COR-L47 (cell line): ENCODE results near the gene DRD1.
"Not testable (repeated sequence)": the region's sequence is repeated elsewhere in the genome, so short reads cannot be mapped to it uniquely, and the experiment has no call there.

Experiments
- DNase-seq: peaks from one replicate; lab custom pipeline; 2025; lab: John Stamatoyannopoulos, UW

The DRD1 gene

DNA sequence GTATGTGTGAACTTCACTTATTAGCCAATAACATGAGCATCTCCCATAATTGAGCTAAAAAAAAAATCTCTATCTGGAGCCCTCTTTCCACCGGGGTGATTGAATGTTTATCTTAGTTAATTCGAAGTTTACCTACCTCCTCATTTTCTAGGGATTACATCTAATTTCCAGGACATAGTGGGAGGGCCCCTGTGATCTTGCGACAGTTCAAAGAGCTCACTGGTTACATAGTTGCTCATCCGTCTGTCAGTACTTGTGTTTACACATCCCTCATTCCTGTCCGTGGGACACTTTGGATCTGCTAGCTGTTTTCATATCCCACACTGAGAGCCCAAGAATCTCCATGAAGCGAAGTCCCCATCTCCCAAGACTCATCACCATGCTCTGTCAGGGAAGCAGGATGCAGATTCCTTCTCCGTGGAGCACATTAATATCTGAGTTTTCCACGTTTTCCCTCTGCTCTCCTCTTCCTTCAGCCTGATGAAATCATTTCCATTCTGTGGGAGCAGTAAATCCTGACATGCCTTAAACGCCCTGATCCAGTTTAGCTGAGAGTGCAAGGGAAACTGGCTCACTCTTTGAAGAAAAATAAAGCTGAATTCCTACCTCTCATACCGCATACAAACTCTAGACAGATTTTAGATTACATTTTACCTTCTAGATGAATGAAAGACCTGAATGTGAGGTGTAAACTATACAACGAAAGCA lies 24.2 kb upstream of the DRD1 start:
- no peak for DNase-seq

DNA sequence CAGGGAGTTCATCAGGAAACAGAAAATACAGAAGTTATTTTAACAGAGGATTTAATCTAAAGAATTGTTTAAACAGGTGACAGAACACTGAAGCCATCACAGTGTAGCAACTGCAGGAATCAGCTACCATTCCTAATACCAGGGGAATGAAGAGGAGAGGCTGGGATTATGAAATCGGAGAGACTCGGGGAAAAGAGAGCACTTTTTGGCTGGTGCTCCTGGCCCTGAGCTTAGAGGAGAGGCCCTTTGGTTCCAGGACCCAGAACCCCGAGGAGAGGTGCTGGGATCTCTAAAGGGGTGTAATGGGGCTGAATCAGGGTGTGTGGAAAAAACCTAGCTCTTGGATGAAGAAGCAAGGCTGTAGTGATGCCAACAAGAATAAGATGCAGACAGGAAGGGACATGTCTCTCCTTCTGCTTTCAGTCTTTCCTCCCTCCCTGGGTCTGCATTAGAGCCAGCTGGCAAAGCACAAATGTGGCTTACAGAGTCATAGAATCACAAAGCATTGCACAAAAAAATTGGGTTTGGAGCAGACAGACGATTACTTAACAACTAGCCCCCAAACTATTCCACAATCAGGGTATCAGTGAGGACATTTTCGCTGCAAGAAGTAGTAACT lies 22.8 kb upstream of the DRD1 start:
- no peak for DNase-seq

DNA sequence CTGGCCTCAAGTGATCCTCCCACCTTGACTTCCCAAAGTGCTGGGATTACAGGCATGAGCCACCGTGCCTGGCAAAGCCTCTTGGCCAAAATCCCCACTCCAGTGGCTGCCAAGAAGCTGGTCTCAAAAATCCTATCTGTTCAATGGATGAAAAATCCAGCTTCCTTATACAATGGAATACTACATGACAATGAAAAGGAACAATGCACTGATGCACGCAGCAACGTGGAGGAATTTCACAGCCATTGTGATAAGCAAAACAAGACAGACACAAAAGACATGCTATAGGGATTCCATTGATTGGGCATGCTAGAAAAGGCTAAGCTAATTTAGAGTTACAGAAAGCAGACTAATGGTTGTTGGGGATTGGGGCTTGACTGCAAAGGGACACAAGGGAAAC lies 21.3 kb upstream of the DRD1 start:
- no peak for DNase-seq

DNA sequence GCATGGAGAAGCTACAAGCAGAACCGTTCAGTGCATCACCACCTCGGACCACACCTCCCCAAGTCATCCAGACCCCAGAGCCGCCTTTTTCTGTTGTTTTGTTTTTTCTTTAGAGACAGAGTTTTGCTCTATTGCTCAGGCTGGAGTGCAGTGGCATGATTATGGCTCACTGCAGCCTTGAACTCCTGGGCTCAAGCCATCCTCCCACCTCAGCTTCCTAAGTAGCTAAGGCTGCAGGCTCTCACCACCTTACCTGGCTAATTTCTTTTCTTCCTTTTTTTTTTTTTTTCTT lies 20.9 kb upstream of the DRD1 start:
- DNase-seq = no peak

DNA sequence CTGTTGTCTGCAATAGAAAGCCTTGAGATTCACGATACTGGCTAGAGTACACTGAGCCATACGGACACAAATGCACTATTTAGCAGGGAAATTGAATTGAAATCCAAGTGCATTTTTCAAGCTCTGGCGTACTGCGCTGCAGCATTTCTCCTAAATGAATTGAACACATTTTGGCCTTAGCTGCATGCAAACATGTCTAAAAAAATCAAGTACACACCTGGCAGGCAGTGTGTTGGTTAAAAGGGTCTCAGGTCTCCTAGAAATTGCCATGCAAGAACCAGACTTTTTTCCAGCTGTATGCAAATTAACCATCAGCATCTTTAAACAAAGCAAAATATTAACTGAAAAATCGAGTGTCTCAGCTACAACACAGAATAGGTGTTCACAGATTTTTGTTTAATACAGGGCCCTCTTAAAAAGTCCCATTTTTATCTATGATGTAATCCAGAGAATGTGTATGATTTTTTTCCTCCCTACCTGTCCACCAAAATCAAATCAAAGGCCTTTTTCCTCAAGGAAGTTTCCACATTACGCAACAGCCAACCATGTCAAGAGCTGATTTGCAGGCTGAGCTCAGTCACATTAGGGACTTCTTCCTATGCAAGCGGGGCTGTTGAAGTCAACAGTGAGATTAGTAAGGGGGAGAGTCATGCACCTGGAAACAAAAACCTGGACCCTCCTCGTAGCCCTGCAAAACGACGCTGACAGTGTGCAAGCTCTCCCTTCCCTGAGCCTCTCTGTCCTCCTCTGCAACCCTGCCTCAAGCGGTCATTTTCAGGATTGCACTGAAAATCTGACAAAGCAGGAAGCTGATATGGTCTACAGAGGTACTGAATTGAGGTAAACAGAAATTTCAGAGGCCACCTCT lies 20.3 kb upstream of the DRD1 start:
- peak; percentile 75 for DNase-seq

DNA sequence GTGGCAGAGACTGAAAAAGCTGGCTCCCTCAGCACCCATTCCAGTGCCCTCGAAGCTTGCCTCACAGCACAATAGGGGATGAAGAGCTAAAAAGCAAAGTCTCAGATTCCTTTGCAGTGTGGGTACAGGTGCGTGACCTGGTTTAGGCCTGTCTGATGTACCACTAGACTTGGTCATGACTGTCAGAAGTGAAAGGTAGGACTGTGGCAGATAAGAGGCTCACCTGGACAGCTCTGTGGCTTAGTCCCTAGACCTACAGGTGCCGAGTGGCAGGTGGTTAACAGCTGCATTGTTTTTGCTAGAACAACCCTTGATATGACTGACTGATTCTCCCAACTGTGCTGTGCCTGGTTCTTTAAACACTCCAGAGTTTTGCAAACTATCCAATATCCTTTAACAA lies 19.7 kb upstream of the DRD1 start:
- peak; percentile 7 for DNase-seq

DNA sequence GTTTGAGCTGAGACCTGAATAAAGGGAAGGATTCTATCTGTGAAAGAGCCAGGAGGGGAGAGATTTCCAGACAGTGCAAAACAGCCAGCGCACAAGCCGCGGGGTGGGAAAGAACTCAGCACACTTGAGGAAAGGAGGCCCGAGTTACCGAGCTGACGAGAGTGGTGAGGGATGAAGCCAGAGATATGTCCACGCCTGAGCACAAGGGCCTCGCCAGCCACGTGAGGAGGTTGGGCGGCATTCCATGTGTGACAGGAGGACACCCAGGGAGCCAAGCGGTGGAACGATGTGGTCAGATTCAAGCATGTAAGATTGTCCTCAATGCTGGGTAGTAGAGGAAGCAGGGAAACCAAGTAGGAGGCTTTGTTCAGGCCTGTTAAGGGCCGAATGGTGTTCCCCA lies 17.4 kb upstream of the DRD1 start:
- DNase-seq = no peak

DNA sequence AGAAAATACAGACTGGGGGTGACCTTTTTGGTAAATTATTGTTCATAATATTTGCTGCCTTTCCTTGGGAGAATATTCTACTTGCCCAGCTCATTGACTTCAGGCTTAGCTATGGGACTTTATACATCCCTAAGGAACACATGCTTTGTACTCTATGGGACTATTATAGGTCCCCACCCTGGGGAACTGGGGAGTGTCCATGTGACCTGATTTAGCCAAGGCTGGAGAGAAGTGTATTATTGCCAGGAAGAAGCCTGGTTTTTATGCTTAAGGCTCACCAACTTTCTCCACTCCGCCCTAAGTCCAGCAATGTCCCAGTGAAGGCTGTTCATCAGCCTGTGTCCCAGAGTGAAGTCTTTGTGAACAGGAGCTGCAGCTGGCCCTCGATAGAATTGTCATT lies 16.6 kb upstream of the DRD1 start:
- DNase-seq = no peak

DNA sequence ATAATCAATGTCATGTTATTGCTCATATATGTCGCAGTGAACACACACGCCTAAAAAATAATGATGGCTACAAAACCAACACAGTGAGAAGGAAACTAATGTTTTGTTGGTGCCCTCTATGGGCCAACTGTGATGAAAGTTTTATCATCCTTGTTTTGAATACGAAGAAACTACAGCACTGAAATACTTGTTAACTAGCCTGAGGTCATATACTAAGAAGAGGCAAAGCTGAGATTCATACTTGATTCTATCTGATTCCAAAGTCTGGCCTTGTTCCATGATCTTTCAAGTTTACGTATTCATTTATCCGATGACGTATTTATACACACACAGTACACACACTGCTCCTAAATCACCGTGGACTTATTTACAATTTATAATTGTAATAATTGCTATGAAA lies 16.1 kb upstream of the DRD1 start:
- DNase-seq = peak; percentile 16

DNA sequence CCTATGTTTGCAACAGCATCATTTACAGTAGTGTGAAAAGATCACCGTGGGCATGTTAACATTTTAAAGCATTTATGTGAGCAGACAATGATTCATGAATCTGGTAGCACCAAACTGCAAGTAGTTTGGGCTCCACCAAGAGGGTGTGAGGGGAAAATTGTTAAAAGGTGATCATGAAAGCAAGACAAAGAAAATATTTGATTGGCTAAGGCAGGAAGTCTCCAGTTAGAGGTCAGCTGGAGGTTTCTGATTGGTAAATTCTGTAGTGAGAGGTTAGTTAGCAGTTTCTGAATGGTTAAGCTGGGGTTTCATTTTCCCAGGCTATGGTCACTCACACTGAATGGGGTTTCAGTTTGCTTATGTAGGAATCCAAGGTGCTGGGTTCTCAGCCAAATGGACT lies 13.5 kb upstream of the DRD1 start:
- no peak for DNase-seq

DNA sequence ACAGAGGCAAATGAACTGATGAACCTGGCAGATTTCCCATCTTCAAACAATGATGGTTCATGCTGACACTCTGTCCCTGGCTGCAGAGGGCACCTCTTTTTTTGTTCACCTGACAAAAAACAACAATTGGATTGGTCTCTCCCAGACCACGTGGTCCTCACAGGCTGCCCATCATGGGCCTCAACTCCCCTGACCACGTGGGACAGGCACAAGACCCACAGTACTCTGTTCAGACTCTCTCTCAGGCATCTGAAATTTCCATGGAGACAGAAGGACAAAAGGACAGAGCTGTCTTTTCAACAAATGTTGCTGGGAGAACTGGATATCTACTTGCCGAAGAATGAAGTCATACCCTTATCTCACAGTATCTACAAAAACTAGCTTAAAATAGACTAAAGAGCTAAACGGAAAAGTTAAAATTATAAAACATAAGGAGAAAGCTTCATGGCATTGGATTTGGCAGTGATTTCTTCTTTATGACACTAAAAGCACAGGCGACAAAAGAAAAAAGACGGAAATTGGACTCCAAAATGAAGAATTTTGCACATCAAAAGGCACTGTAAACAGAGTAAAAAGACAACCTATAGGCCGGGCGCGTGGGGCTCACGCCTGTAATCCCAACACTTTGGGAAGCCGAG lies 12.2 kb upstream of the DRD1 start:
- no peak for DNase-seq

DNA sequence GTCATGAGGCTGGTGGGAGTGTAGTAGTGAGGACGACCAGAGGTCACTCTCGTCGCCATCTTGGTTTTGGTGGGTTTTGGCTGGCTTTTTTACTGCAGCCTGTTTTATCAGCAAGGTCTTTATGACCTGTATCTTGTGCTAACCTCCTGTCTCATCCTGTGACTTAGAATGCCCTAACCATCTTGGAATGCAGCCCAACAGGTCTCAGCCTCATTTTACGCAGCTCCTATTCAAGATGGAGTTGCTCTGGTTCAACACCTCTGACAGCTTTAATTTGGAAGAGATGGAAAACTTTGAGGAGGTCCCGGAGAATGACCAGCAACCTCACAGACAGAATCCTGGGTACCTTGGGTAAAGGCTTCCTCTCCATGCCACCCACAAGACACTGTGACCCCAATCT lies 10.4 kb upstream of the DRD1 start:
- DNase-seq = not testable (repeated sequence)

DNA sequence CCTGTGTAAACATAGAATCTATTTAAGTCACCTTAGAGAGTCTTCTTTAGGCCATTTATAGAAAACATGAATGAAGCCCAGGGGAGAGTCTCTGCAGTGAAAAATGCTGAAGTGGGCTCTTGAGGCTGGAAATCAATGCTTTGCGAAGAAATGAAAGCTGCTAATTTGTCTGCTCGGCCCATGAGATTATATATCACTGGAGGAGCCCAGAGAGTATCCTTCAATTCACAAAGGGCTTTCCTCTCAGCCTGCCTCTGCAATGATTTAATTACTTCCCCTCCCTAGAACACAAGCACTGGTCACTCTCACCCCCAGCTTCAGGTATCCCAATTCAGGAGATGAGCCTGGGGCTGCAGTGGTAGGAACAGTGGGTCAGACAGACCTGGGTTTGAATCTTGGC lies 8.2 kb upstream of the DRD1 start:
- no peak for DNase-seq

DNA sequence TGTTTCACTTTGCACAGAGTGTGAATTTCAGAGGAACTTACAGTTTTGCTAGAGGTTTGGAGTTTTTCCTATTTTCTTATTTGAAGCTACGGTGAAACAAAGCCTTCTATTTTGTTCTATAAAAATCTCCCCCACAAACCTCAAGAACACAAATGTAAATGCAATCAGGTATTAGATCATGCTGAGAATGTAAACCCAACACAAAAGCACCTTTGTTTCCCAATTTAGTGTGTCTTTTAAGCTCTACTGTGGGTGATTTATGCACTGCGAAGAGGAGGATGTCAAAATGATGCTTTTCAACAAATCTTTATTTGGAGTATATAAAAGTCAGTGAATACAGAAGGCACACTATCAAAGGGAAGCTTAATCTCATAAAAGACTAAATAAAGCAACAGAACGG lies 4.3 kb upstream of the DRD1 start:
- no peak for DNase-seq

DNA sequence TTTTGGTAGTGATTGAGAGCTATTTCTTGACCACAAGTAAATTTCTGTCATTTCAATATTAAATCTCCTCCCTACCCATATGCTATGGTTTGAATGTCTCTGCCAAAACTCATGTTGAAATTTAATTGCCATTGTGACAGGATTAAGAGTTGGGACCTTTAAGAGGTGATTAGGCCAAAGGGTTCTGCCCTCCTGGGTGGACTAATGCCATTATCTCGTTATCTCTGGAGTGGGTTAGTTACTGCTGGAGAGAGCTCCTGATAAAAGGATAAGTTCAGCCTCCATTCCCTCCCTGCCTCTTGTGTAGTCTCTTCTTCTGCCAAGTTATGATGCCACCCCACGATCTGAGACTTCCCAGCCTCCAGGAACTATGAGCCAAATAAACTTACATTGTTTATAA lies 3.6 kb upstream of the DRD1 start:
- DNase-seq = no peak

DNA sequence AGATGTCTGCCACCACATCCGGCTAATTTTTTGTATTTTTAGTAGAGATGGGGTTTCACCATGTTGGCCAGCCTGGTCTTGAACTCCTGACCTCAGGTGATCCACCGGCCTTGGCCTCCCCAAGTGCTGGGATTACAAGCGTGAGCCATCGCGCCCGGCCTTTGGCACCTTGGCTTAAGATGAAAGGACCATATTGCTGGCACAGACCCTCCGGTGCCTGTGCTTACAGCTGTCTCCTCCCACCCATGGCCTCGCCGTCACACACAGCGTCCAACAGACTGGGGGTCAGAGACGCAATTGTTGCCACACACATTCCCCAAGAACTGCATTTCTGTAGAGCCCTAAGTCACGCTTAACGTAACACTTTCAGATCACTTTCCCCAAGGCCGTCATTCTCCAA lies 2.4 kb upstream of the DRD1 start:
- DNase-seq = not testable (repeated sequence)

DNA sequence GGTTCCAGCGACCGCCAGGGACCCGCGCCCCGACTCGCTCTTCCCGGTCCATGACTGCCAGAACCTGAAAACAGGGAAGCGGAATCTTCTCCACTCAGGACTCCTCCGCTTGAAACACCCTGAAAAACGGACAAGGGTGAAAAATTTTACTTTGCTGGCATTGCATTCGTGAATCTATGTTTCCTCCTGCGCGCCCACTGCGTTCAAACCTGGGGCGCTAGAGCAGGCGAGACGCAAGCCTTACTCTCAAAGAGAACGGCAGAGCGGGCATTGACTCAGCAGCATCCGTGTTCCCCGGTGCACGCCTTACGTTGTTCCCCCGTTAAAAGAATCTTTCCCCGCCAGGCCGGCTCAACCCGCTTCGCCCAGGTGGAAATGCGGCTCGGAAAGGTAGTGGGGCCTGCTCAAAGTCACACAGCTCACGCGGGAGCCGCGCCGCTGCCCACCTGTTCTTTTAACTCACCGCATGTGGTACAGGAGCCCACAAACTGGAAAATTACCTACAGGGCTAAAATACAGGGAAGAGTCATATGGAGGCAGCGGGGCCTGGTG lies 999 bp upstream of the DRD1 start:
- DNase-seq = no peak

DNA sequence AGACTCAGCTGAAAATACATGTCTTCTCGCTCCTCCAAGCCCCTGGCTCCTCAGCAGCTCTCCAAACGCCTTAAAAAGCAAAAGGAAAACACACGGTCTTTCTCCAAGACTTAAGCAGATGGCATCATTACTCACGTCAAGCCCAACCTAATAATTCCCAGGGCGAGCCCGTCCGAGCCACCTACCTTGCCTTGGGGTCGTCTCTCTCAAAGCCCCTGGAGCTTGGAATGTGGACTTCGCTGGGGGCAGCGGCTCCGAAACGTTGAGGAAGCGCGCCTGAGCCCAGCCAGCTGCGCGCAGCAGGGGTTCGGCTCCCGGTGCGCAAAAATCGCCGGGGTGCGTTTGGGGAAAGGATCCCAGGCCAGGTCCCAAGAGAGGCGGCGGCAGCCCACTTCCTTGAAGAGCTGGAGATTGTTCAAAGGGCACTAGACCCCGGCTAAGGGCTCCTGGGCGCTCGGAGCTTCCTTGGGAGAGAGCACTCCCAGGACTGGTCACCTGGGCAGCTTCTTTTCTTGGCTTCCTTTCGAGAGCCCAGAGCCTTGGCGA lies 395 bp downstream of the DRD1 start:
- DNase-seq = no peak

DNA sequence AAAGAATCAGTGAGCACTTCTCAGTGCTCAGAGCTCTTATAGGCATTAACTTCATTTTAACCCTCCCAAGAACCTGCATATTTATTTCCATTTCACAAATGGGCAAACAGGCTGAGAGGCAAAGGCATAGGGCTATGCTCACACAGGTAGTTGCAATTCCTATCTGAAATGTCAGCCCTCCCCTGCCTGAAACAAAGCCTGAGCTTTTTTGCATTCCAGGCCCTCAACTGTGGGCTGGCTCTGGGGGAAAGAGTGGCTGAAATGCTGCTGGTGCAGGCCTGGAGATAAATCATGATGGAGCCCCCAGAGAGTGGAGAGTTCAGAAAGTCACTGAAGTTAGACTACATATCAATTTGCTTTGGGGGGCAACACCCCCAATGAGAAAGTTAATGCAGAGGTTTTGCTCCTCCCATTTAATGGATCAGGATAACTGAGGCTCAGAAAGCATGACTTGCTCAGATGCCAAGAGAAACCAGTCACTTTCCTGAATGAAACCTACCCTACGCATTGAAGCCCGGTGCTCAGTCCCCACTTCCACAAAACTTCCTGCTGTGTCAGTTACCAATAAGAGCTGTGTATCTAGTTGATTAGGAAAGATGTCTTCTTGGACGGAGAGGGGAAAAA lies 5.6 kb downstream of the DRD1 start:
- DNase-seq = no peak

DNA sequence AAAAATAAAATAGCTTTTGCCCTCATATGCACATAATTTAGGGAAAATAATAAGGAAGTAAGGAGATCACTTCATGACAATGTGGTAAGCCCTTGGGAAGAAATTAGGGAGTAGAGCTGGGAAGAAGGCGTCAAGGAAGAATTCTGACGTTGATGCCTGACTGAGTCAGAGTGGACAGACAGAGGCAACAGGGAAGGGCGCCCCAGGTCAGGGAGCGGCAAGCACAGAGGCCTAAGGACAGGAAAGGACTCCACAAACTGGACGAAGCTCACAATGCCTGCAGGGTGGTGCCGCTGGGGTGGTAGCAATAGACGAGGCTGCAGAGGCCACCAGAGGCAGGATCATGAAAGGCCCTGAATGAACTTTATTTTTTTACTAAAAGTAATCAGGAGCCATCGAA lies 7.6 kb downstream of the DRD1 start:
- DNase-seq = no peak

DNA sequence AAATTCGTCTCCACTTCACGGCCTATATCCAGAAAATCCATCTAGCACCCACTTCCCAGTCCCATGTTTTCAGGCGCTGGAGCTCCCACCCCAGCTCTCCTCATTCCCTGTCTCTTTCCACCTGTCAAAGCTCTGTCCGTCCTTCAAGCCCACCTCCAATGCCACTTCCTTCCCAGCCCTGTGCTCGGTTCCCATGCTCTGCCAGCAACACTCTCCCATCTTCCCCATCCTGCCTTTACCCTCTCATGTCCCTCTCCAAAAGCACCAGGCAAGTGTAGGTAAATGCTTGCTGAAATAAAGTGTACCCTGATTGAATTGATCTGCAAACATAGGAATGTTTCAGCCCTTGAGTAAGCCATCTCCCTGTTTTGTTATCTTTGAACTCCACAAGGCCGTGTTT lies 9.2 kb downstream of the DRD1 start:
- no peak for DNase-seq

DNA sequence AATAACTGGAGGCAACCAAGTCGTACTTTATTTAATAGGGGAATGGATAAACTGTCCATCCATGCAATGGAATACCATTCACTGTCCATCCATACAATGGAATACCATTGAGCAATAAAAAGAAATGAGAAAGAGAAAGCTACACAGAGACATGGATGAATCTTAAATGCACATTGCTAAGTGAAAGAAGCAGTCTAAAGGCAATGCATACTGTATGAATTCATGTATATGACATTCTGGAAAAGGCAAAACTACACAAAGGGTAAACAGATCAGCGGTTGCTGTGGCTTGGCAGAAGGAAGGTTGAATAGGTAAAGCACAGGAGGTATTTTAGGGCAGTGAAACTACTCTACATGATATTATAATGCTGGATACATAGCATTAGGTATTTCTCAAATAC lies 16.2 kb downstream of the DRD1 start:
- DNase-seq = no peak
